Measurements from ENCODE around the gene ACR.

The ACR gene

DNA sequence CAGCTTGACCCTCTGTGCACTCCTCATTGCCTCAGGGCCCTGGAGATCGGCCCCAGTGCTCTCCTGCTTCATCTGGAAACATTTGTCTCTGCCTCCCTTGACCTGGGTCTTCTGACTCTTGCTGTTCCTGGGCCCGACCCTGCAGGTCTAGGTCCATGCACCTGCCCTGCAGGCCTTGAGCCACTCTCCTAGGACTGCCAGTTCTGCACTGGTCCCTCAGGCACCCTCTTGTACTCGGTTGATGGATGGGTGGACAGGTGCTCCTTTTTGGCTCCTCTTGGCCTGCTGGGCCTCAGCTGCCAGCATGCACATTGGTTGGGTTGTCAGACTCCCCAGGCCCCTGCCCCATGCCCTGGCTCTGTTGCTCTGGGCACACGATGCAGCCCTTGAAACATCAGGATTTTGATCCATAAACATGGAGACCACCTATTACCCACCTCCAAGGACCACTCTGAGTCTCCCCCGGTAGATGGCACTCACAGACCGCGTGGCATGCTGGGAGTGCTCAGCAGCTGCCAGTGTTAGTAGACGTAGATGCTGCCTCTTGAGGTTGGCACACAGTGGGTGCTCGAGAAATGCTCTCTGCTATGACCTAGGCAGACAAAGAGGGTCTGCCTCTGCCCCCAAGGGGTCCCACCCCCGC lies 20.2 kb upstream of the ACR start:
- DNase-seq = no peak

DNA sequence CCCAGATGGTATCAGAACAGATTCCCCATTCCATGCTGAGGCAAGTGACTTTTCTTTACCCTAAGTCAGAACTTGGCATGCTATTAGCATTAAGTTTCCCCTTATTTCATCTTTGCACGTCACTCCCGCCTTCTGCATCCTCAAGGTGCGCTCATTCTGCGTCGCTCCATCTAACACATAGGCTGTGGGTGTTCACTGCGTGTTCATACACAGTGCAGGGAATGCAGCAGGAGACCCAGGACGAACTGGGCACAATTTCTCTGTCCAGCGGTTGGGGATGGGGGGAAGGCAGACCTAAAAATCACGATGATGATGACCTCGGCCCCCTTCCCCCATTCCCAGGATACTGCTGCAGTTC lies 19.7 kb upstream of the ACR start:
- no peak for DNase-seq

DNA sequence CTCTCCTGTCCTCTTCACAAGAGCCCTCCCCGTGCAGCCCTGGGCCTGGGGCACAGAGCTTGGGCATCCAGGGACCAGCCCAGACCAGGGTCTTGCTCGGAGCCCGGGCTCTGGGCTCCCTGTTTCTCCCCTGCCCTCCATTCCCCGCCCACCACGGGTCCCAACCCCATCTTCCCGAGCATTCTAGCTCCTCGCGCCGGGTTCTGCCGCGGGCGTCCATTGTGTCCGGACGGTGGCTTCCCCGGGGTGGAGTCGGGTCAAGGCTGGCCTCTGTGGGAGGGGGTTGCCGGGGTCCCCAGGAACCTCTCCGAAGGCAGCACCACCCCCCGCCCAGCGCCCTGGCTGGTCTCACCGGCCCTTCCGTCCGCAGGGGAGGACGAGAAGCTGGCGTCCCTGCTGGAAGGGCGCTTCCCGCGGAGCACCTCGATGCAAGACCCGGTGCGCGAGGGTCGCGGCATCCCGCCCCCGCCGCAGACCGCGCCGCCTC lies 18.1 kb upstream of the ACR start:
- DNase-seq = no peak

DNA sequence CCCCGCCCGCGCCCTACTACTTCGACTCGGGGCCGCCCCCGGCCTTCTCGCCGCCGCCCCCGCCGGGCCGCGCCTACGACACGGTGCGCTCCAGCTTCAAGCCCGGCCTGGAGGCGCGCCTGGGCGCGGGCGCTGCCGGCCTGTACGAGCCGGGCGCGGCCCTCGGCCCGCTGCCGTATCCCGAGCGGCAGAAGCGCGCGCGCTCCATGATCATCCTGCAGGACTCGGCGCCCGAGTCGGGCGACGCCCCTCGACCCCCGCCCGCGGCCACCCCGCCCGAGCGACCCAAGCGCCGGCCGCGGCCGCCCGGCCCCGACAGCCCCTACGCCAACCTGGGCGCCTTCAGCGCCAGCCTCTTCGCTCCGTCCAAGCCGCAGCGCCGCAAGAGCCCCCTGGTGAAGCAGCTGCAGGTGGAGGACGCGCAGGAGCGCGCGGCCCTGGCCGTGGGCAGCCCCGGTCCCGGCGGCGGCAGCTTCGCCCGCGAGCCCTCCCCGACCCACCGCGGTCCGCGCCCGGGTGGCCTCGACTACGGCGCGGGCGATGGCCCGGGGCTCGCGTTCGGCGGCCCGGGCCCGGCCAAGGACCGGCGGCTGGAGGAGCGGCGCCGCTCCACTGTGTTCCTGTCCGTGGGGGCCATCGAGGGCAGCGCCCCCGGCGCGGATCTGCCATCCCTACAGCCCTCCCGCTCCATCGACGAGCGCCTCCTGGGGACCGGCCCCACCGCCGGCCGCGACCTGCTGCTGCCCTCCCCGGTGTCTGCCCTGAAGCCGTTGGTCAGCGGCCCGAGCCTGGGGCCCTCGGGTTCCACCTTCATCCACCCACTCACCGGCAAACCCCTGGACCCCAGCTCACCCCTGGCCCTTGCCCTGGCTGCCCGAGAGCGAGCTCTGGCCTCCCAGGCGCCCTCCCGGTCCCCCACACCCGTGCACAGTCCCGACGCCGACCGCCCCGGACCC lies 17.4 kb upstream of the ACR start:
- DNase-seq = no peak

DNA sequence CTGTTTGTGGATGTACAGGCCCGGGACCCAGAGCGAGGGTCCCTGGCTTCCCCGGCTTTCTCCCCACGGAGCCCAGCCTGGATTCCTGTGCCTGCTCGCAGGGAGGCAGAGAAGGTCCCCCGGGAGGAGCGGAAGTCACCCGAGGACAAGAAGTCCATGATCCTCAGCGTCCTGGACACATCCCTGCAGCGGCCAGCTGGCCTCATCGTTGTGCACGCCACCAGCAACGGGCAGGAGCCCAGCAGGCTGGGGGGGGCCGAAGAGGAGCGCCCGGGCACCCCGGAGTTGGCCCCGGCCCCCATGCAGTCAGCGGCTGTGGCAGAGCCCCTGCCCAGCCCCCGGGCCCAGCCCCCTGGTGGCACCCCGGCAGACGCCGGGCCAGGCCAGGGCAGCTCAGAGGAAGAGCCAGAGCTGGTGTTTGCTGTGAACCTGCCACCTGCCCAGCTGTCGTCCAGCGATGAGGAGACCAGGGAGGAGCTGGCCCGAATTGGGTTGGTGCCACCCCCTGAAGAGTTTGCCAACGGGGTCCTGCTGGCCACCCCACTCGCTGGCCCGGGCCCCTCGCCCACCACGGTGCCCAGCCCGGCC lies 16.7 kb upstream of the ACR start:
- DNase-seq = no peak

DNA sequence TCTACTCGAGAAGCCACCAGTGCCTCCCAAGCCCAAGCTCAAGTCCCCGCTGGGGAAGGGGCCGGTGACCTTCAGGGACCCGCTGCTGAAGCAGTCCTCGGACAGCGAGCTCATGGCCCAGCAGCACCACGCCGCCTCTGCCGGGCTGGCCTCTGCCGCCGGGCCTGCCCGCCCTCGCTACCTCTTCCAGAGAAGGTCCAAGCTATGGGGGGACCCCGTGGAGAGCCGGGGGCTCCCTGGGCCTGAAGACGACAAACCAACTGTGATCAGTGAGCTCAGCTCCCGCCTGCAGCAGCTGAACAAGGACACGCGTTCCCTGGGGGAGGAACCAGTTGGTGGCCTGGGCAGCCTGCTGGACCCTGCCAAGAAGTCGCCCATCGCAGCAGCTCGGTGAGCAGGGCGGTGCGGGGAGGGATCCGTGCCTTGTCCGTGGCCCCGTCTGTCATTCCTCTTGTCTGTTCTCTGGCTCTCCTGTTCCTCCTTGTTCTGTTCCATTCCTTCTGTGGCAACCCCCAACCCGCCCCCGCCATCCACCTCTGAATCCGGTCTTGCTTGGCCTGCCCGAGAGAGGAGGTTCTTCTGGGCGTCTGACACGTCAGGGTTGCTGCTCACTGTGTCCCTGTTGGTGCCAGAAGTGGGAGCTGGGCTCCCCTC lies 15.8 kb upstream of the ACR start:
- DNase-seq = no peak

DNA sequence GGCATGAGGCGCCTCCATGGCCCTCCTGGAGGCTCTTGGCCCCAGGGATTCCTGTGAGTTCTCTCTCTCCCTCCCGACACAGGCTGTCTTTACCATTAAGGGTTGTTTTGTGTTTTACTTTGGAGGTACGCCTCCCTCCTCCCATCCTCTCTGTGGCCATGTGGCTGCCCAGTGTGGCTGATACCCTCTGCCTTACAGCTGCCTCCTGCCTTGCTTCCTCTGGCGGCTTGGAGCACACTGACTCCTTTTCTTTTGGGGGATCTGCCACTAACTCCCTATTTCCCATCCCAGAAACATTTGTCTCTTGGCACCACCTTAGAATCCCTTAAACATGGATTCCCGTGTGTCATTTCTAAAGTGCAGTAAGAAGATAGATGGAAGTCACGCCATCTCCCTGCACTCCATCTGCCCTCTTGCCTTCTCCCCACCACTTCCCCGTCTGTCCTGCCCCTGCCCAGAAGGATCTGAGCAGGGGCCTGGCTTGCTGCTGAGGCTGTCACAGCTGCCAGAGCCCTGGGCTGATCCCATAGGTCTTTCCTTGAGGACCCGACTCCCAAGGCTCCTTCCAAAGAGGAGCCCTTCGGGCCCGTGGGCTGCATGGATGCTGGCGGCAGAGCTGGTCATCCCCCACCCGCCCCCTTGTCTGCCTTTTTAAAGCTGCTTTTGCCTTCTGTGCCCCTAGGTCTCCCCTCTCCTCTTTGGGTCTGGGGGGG lies 15.1 kb upstream of the ACR start:
- no peak for DNase-seq

DNA sequence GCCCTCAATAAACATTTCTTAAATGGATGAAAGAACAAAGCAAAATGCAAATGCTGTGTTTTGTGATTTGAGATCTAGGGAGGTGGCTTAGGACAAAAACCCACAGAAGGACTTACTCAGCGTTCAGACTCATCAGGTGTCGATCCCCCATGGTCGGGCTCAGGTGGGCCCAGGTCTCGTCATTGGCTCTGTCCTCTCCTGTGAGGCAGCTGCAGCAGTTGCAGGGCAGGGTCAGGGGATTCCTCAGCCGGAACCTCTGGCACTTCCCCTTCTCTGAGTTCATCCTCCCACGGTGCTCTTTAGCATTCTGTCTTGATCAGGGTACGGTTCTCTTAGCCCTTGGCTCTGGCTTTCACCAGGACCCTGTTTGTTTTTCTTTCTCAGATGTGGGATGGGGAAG lies 14.0 kb upstream of the ACR start:
- DNase-seq = no peak

DNA sequence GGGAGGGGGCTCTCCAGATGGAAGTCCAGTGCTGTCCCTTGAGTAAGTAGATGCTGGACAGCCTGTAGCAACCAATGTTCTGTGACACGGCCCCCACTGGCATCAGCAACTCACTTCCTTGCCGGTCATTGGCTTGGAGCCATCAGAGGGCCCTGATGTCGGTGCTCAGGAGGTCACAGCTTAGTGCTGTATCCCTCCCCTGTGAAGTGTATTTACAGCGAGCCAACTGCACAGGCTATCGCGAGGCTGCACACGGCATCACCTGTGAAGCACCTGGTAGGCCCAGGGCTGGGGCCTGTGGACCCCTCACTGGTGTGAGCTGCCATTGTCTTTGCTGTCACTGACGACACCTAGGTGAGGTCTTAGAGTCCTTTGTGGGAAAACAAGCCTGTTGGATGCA lies 13.4 kb upstream of the ACR start:
- no peak for DNase-seq

DNA sequence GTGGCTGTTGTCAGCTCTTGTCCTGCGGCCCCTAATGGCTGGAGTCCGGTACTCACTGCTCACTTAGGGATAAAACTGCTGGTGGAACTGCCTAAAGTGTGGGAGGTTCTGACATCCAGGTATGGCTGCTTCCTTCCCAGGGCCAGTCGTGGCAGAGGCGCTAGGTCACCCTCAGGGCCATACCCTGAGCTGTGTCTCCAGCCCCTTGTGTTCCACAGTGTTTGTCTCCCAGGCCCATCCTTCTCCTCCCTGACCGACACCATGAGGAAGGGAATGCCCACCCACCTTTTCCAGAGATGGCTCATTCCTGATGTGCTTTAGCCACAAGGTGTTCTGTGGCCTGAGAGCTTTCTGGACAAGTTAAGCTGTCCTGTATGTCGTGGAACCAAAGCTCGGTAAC lies 12.4 kb upstream of the ACR start:
- DNase-seq = no peak

DNA sequence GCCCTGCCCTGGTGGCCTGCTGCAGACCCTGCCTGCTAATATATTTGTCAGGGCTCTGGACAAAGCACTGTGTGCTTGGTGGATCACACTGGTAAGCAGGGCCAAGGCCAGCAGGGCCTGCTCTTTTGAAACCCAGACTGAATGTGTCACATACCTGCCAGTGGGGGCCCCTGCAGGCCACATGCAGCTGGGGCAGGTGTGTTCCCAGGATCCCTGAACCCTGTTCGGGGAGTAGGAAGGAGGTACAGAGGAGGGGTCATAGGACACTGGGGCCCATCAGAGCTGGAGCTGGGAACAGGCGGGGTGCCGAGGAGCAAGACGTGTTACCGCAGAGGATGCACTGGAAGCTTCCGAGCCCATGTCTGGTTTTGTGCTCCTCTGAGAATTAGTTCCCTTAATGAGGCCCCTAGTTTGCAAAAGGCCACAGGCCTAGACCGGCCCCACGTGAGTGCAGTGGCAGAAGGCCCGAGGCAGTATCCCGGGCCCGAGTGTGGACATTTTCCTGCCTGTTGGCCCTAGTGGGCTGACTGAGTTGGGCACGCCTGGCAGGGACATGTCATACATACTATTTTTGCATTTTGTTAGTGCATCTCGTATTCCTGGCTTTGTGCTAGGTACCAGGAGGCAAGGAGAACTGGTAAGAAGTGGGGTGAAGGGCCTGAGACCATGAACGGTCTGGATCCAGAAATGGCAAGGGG lies 11.2 kb upstream of the ACR start:
- no peak for DNase-seq

DNA sequence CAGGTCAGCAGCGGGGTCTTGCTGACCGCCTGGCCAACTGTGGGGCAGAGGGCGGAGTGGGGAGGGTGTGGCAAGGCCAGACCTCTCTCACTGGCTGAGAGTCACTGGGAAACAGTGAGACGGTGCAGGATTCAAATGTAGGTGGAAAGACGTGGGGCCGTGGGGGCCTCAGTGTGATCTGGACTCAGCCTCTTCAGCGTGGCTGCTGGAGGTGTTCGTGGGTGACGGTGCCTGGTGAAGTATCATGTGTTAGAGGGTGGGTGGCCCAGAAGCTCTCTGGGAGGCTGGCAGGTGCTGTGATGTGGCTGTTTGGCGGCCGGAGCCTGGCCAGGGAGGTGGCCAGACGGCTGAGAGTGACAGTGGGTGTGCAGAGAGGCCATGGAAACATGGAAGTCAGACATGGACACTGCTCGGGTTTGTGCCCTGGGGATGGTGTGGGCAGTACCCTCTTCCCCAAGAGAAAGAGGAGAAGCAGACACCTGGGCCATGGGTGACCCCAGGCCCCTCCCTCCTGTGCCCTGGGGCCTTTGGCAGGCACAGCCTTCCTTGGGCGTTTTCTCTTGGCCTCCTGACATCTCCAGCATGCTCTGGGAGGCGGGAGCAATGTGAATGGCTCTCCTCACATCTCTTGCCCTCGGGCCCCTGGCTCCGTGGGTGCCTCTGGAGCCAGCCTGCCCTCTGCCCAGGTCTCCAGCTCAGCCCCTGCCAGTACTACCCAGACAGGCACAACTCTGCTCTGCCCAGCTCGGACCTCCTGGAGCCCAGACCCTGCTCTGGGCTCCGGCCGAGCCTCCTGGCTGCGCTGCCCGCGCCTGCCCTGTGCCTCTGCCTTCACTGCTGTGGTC lies 10.1 kb upstream of the ACR start:
- DNase-seq = no peak

DNA sequence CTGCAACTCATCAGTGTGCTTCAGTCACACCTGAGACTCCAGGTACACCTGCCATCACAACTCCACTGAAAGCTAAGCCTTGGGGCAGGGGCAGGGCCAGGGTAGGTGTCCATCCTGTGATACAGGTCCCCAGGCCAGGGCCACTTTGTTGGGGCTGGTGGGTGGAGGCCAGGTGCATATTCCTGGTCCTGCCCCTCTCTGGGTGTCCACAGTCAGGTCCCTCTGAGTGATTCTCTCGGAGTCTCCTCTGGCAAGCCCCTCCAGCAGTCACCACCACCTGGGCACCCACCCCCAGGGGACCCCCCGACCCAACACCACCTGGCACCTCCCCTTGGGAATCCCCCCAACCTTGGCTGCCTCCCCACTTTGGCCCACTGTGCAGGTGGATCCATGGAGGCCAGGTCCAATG lies 9.5 kb upstream of the ACR start:
- no peak for DNase-seq

DNA sequence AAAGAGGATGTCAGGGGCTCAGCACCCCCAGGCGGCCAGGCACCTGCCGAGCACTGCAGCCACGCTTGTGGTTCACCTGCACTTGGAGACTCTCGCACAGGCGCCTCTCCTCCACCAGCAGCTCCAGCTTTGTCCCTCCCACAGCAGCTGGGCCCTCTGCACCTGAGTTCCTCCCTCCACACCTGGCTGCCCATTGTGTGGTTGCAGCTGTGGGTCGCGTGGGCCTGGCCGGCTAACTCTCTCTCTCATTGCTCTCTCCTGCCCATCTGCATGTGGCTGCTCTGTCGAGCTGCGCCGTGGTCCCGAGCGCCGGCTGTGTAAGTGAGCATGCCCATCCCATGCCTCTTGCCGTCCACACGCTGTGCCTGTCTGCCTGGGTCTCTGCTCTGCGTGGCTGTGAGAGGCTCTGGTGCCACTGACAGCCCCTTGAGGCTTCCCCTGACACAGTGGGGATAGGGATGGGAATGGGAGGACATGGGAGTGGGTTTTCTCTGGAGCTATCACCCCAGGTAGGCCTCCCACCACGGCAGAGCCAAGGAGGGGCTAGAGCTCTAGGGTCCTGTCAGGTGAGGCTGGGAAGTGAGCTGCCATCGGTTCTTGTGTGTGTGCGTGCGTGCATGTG lies 8.5 kb upstream of the ACR start:
- no peak for DNase-seq

DNA sequence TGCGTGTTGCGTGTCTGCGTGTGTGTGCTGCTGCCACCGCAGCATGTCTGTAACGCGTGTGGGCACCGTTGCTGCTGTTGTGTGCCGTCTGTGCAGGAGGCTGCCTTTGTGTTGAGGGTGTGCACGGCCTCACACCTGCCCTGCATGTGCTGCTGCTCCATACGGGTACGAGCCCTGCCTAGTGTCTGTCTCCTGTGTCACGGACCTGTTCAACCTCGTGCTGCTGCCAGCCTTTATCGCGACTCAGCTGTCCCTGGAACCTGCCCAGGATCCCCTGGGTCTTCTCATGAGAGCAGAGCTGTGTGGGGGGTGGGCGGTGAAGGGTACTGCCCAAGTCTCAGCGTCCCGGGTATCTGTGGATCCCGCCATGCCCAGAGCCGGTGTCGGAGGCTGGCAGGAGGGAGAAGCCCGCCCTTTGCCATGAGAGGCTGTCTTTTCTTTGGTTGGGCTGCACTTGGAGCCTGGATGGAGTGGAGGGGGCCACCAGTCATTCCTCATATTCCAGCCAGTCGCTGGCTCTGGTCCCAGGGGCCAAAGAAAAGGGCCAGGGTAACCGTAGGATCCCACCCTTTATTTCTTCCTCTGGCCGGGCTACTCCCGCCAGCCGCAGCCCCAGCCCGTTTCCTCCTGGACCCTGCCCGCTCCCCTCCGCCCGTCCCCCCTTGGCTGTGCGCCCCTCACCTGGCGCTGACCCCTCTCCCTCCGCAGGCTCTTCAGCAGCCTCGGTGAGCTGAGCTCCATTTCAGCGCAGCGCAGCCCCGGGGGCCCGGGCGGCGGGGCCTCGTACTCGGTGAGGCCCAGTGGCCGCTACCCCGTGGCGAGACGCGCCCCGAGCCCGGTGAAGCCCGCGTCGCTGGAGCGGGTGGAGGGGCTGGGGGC lies 7.8 kb upstream of the ACR start:
- no peak for DNase-seq

DNA sequence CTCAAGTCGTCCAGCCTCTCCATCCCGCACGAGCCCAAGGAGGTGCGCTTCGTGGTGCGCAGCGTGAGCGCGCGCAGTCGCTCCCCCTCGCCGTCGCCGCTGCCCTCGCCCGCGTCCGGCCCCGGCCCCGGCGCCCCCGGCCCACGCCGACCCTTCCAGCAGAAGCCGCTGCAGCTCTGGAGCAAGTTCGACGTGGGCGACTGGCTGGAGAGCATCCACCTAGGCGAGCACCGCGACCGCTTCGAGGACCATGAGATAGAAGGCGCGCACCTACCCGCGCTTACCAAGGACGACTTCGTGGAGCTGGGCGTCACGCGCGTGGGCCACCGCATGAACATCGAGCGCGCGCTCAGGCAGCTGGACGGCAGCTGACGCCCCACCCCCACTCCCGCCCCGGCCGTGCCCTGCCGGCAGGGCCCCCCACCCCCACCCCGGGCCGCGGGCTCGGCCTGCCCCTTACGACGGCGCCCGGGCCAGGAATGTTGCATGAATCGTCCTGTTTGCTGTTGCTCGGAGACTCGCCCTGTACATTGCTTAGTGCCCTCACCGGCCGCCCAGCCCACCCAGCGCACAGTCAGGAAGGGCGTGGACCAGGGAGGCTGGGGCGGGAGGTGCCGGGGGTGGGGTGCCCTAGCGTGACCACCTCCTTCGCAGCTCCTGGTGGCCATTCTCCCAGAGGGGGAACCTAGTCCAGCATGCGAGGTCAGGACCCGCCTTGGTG lies 6.9 kb upstream of the ACR start:
- no peak for DNase-seq

DNA sequence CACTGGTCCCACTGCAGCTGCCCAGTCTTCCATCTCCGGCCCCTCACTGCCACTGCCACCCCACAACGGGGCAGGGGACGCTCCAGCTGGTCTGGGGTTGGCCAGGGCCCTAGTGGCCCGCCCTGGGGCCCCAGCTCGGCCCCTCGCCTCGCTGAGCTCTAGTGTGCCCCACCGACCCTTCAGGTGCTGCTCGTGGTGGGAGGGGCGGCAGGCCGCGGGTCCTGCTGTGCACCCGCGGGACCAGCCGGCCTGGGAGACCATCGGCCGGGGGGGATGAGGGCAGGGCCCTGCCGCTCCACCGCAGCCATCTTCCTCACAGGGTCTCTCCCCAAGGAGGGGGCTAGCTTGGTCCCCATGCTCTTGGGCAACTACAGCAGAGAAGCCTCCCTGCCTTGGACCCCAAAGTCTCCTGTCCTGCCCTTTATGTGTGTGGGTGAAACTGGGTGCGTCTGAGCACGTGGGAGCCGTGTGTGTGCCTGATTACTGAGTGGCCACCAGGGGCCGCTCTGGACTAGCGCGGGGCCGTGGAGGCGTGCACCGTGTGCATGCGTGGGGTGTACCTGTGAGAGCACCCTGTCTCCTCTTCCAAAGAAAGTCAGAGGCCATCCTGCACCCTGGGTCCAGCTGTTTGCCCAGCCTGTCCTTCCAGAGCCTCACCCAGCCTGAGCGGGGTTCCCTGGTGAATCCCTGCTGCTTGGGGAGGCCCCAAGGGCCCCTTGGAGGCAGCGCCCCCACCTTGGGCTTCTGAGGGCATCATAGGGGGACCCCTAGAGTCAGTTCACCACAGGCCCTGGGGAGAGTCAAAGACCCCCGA lies 6.0 kb upstream of the ACR start:
- peak; percentile 61 to 70 for DNase-seq

DNA sequence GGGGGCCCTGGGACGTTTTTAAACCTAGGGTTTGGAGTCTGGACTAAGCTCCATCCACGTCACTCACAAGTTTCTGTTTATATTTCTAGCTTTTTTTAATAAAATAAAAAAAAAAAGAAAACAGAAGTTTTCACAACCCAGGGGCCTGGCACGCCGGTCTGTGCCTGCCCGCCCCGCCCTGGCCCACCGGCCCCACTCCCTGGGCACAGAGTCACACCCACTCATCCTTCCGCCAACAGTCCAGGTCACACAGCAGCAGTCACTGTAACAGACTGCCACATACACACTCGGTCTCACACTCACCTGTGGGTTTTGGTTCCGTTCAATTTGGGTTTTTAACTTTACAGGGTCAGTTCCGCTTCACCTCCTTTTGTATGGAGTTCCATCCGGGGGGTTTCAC lies 5.3 kb upstream of the ACR start:
- DNase-seq = no peak

Measured in activated CD4-positive, alpha-beta T cell treated with anti-CD3 and anti-CD28 coated beads, Interleukin-2, amount 50 U/mL, for 48 hours (primary cell).